GM12878 (cell line): ENCODE data around the gene MACROD2. TPM values are rescaled to one million over a fixed set of nuclear protein-coding genes. Genes with fewer than 3 reads are reported as not detected.
"Not testable (repeated sequence)": the region's sequence is repeated elsewhere in the genome, so short reads cannot be mapped to it uniquely, and the experiment has no call there.

Experiments used
- ATAC-seq: fragments of 200-7000 bp; cut with Tn5 transposase; 3 replicates; pipeline ENCODE4 v1.9.1; 2020; ENCODE audit warnings: mild to moderate bottlenecking, moderate library complexity
- BruUV-seq: library from RNA; stranded (reverse); fragments of 400-500 nt; replicated peaks from 2 replicates; lab custom pipeline; 2021; lab: Mats Ljungman, UMichigan
- CTCF ChIA-PET: fragments of 300-600 bp; sonication (Branson Sonifier 250); formaldehyde crosslinking; extraction: SDS; loops from one replicate; lab custom pipeline; 2021; ENCODE audit warnings: inconsistent platforms; lab: Yijun Ruan, JAX
- POLR2A ChIA-PET: fragments of 350-600 bp; formaldehyde crosslinking; extraction: SDS; loops from one replicate; lab custom pipeline; 2021; ENCODE audit warnings: inconsistent platforms; lab: Charles Lee
- RAD21 ChIA-PET: fragments of 300-600 bp; sonication (Branson Sonifier 250); formaldehyde crosslinking; loops from one replicate; lab custom pipeline; 2023; ENCODE audit warnings: antibody characterized with exemption; ENCODE audit not compliant: unreplicated experiment; lab: Charles Lee
- SMC1A ChIA-PET: fragments of 300-600 bp; sonication (Branson Sonifier 250); formaldehyde crosslinking; loops from one replicate; lab custom pipeline; 2023; ENCODE audit not compliant: unreplicated experiment, uncharacterized antibody; lab: Charles Lee
- DNase-seq: peaks from one replicate; pipeline ENCODE4 v3.0.0-alpha.2; 2011; ENCODE audit warnings: low read depth, low spot score
- FAIRE-seq: peaks from 3 replicates; lab custom pipeline; 2011; peaks lifted over from hg19 to GRCh38; lab: Jason Lieb, UNC
- H2AFZ ChIP-seq: 2 replicates; pipeline ENCODE4 v1.6.0; 2011; ENCODE audit warnings: low read depth, low read length, control low read depth; ENCODE audit not compliant: control insufficient read depth
- H3K27ac ChIP-seq: 2 replicates; pipeline ENCODE4 v1.5.1; 2011; ENCODE audit warnings: control low read depth; ENCODE audit not compliant: control insufficient read depth, insufficient read depth
- H3K27me3 ChIP-seq, 2 experiments: replicated peaks in 1 of 2; 2 replicates each; pipeline versions ENCODE4 v1.6.0 to v1.6.1; 2011; ENCODE audit warnings: low read length in 1 of 2; ENCODE audit not compliant: control insufficient read depth in 2 of 2, insufficient read depth in 2 of 2
- H3K36me3 ChIP-seq, 2 experiments: 2 replicates each; pipeline ENCODE4 v1.5.1; 2011; ENCODE audit warnings: low read length in 1 of 2; ENCODE audit not compliant: control insufficient read depth in 2 of 2, insufficient read depth in 2 of 2
- H3K4me1 ChIP-seq: 2 replicates; pipeline ENCODE4 v1.6.1; 2011; ENCODE audit warnings: mild to moderate bottlenecking, low read length, moderate library complexity, mixed read lengths; ENCODE audit not compliant: control insufficient read depth, insufficient read depth
- H3K4me2 ChIP-seq: 2 replicates; pipeline ENCODE4 v1.6.0; 2011; ENCODE audit warnings: control low read depth; ENCODE audit not compliant: control insufficient read depth, insufficient read depth
- H3K4me3 ChIP-seq: fragments of 200-600 bp; sonication (generic); 2 replicates; pipeline ENCODE4 v1.5.1; 2016
- H3K79me2 ChIP-seq: 2 replicates; pipeline ENCODE4 v1.6.0; 2011; ENCODE audit warnings: low read length; ENCODE audit not compliant: control insufficient read depth, insufficient read depth
- H3K9ac ChIP-seq: 2 replicates; pipeline ENCODE4 v1.8.0; 2011; ENCODE audit warnings: low read length, control low read depth, mixed read lengths; ENCODE audit not compliant: control insufficient read depth, insufficient read depth
- H3K9me3 ChIP-seq: replicated peaks from 3 replicates; pipeline ENCODE4 v1.5.1; 2011; ENCODE audit warnings: mild to moderate bottlenecking, low read length; ENCODE audit not compliant: control insufficient read depth, insufficient read depth
- H4K20me1 ChIP-seq: 2 replicates; pipeline ENCODE4 v1.6.0; 2011; ENCODE audit not compliant: control insufficient read depth, insufficient read depth
- ASH2L ChIP-seq: fragments of 300-600, 200-600 bp; sonication (generic); IDR thresholded peaks from 2 replicates; pipeline ENCODE4 v1.6.1; 2017; ENCODE audit warnings: low read depth, mild to moderate bottlenecking, borderline replicate concordance
- BHLHE40 ChIP-seq, 2 experiments: fragments of 450-650 bp in 1 of 2; IDR thresholded peaks; 2 replicates each; pipeline ENCODE4 v1.6.1; 2011 to 2017; ENCODE audit warnings: low read depth in 2 of 2, borderline replicate concordance in 1 of 2, improper control_type of control experiment in 1 of 2, low read length in 1 of 2, mild to moderate bottlenecking in 1 of 2
- BRCA1 ChIP-seq: IDR thresholded peaks from 2 replicates; pipeline ENCODE4 v1.6.1; 2011; ENCODE audit warnings: low read depth, low read length, improper control_type of control experiment
- RBBP5 ChIP-seq: fragments of 200-600 bp; sonication (generic); conservative IDR thresholded peaks from 2 replicates; pipeline ENCODE4 v1.6.1; 2016
- SUPT20H ChIP-seq: IDR thresholded peaks from 2 replicates; pipeline ENCODE4 v1.6.1; 2011; ENCODE audit warnings: low read depth, mild to moderate bottlenecking, low read length, moderate library complexity, borderline replicate concordance; ENCODE audit not compliant: control insufficient read depth
- SUZ12 ChIP-seq: fragments of 200-600 bp; sonication (generic); IDR thresholded peaks from one replicate; pipeline ENCODE4 v1.6.1; 2018; ENCODE audit warnings: antibody characterized with exemption, mild to moderate bottlenecking; ENCODE audit not compliant: unreplicated experiment
- WRNIP1 ChIP-seq: IDR thresholded peaks from 2 replicates; pipeline ENCODE4 v1.6.1; 2011; ENCODE audit warnings: low read depth, low read length, improper control_type of control experiment, borderline replicate concordance
- YY1 ChIP-seq: IDR thresholded peaks from 2 replicates; pipeline ENCODE4 v1.6.1; 2011; ENCODE audit warnings: low read depth, mild to moderate bottlenecking, low read length
- WGBS: methylation state at CpG from one replicate; pipeline ENCODE4 v1.1.6; 2016; ENCODE audit warnings: low lambda C conversion rate; ENCODE audit not compliant: insufficient replicate concordance, insufficient coverage; ENCODE audit errors: missing lambda C conversion rate; 5-methylcytosine and 5-hydroxymethylcytosine counted together
- in situ Hi-C: fragments of 300-500 bp; cut with MboI; formaldehyde crosslinking; loops from 9 replicates; pipeline ENCODE4 v1.14.3; 2018; ENCODE audit warnings: mixed read lengths
- intact Hi-C: fragments of 100-400 bp; cut with micrococcal nuclease; formaldehyde crosslinking; loops from one replicate; pipeline ENCODE4 v1.14.2; 2022; ENCODE audit not compliant: unreplicated experiment
- polyA plus RNA-seq, 11 experiments: library from polyadenylated mRNA; depleted of rRNA in 4 of 11; unstranded in 6 of 11; stranded (reverse) in 5 of 11; fragments of >200 nt; fragmentation: Nextera tagmentation in 4 of 11; fragmentation: Illumina TruSeq in 1 of 11; extraction: Ambion mirVana in 4 of 11; extraction: Trizol in 1 of 11; gene quantifications; 1 replicate in 1 of 11; 2 replicates in 10 of 11; pipeline versions ENCODE4 v1.2.1 to v1.2.3, GENCODE V29; 2011 to 2016; ENCODE audit warnings: inconsistent platforms in 2 of 11, missing spikeins in 2 of 11, low read depth in 1 of 11
- total RNA-seq, 4 experiments: library from RNA; depleted of rRNA in 3 of 4; stranded (reverse); fragments of >200 nt in 3 of 4; fragmentation: Illumina TruSeq in 1 of 4; extraction: Trizol in 1 of 4; gene quantifications; 2 replicates each; pipeline versions ENCODE4 v1.2.1 to v1.2.3, GENCODE V29; 2013 to 2021

The MACROD2 gene
- total and polyA plus RNA-seq, 10 of the 15 experiments (the other 5 are each of a cell fraction or from before 2014, with no cell fraction given): 1.1 to 21.5 (median 2.2) TPM

DNA sequence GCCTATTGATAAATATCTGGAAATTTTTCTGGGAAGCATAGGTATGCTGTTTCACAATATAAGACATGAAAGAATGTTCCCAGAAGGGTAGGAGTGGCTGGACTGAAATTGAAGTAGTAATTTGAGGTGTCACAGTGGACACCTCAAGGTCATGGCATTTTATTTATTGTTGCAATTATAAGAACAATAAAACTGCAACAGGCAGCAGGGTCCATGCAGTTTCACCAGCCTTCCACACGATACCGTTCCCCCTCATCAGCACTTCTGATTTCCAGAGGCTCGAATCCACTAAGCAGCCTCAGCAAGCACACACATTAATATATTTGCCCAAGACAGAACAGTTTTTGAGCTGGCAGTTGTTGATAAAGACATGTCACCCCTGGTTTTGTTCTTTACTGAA is 1540.5 kb downstream of the MACROD2 start (continued):
- no peak for TF ChIP-seq SUZ12
- no peak for TF ChIP-seq BHLHE40 (IDR thresholded peaks at IDR 0.05; ENCODE audit: borderline replicate concordance in 1 of 2, low read depth in 2 of 2, low read length in 1 of 2)
- TF ChIP-seq SUPT20H: no peak
- TF ChIP-seq, all 136 proteins: peak for 0

DNA sequence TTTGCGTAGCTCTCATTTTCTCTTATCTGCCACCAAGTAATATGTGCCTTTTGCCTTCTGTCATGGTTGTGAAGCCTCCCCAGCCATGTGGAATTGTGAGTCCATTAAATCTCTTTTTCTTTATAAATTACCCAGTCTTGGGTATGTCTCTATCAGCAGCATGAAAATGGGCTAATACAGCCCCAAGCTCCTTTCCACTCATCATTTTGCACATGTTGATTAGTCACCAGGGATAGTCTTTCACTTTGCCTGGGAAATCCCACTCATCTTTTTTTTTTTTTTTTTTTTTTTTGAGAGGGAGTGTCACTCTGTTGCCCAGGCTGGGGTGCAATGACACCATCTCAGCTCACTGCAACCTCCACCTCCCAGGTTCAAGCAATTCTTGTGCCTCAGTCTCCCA is 1541.9 kb downstream of the MACROD2 start:
- FAIRE-seq, H3K9me3 ChIP-seq, ATAC-seq, H3K4me3 ChIP-seq, RAD21 ChIA-PET, H3K79me2 ChIP-seq, DNase-seq, H3K4me2 ChIP-seq, H2AFZ ChIP-seq, H3K27me3 ChIP-seq, H3K9ac ChIP-seq, in situ Hi-C loops, H3K36me3 ChIP-seq, intact Hi-C loops, H3K4me1 ChIP-seq, SMC1A ChIA-PET, POLR2A ChIA-PET, H3K27ac ChIP-seq, BruUV-seq, H4K20me1 ChIP-seq: not testable (repeated sequence)
- 43% methylated on average over 1 of the region's 1 CpG for WGBS
- CTCF ChIA-PET: interaction anchor here (0.6 kb wide), 2 partner anchors 1186 to 1657 kb away, joined by 3 to 5 read pairs; no protein-coding TSS in a partner anchor

DNA sequence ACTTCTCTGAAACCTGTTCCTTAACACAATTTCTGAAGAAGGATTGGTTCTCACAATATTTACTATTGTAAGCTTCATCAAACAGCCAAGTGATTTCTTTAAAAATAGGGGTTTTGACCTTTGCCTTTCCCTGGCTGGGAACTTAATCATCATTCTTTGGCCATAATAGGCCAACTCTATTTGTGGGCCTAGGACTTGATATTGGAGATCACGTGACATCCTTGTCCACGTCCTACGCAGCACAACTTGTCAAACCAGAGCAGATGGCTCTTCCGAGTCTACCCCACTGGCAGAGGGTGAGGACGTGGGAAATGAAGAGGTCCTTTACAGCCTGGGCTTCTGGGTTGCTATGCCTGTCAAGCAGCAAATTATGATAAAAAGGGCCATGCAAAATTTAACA is 1547.3 kb downstream of the MACROD2 start:
- BruUV-seq: no TSS peak
- no peak overlapping the region for H3K4me2 ChIP-seq
- in situ Hi-C loops: no loop called here
- no peaks in the 10 kb centered on the region for H3K27me3 ChIP-seq
- H2AFZ ChIP-seq: no peak overlapping the region
- no peaks in the 10 kb centered on the region for H4K20me1 ChIP-seq
- no peaks in the 10 kb centered on the region; the same call in 1 of the 3 replicates for H3K9me3 ChIP-seq
- RAD21 ChIA-PET: no interaction called here
- FAIRE-seq (no peak), DNase-seq (no peak), ATAC-seq (no peak)
- CTCF ChIA-PET: interaction anchor here (0.7 kb wide), 1 partner anchor 241 kb away, joined by 3 read pairs; no protein-coding TSS in a partner anchor
- no peak for TF ChIP-seq ASH2L
- TF ChIP-seq BRCA1: no peak
- no peak for TF ChIP-seq YY1
- TF ChIP-seq WRNIP1: no peak
- TF ChIP-seq RBBP5: no peak
- POLR2A ChIA-PET: no interaction called here
- no peaks in the 10 kb centered on the region for H3K36me3 ChIP-seq
- no peak overlapping the region for H3K4me3 ChIP-seq
- H3K4me1 ChIP-seq: no peaks in the 10 kb centered on the region
- intact Hi-C loops: no loop called here
- H3K9ac ChIP-seq: no peak overlapping the region
- WGBS: 63% methylated on average over 5 of the region's 5 CpGs
- no peak overlapping the region for H3K27ac ChIP-seq
- no peaks in the 10 kb centered on the region for H3K79me2 ChIP-seq
- SMC1A ChIA-PET: no interaction called here
